GM19240 (cell line): ENCODE results near the gene TUBB4B.
A peak's percentile ranks its signal among the peaks of the same experiment; 100 is the strongest.

Experiments
- DNase-seq: peaks from one replicate; pipeline ENCODE4 v3.0.0; 2011; ENCODE audit warnings: low spot score; ENCODE audit not compliant: insufficient read length

The TUBB4B gene

DNA sequence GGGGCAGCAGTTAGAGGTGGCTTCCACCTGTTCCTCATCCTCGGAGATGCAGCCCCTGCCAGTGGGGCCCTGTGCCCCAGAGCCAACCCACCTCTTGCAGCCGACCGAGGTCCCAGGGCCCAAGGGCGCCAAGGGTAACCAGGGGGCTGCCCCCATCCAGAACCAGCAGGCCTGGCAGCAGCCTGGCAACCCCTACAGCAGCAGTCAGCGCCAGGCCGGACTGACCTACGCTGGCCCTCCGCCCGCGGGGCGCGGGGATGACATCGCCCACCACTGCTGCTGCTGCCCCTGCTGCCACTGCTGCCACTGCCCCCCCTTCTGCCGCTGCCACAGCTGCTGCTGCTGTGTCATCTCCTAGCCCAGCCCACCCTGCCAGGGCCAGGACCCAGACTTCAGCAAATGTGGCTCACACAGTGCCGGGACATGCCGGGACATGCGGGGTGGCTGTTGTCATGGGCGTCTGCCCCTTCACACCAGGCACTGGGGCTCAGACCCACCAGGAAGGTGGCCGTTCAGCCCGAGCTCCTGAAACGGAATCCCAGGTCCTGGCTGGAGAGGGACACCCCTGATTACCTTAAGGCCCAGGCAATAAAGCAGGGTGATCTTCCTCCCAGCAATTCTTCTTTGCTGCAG, 15.3 kb upstream of the TUBB4B start:
- DNase-seq, result no peak

DNA sequence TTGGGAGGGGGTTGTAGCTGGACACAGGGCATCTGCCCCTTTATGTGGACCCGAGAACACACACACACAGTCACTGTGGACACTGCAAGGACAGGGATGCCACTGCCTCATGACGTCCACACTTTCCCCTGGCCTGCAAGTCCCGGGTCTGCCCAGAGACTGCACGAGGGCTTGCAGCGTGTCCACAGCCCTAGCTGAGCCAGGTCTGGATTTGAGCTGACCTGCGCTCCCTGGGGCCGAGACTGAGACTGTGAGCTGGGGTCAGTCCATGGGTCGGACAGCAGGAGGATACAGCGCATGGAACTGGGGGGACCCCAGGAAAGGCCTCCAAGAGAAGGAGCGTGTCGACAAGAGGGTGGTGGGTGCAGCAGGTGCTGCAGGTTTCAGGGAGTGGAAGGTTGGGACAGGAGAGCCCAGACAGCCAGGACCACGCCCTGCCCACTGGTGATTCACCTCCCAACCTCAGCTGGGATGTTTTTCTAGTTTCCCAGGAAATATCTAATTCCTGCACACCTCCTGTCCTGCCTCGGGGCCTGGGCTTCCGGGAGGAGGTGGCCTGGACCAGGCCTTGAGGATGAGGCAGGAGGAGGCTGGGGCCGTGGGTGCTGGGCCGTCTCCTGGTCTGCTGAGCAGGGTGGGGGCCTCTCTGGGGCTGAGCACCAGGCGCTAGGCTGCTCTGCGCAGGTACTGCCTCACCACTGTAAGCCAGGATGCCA, 14.6 kb upstream of the TUBB4B start:
- DNase-seq, result no peak

DNA sequence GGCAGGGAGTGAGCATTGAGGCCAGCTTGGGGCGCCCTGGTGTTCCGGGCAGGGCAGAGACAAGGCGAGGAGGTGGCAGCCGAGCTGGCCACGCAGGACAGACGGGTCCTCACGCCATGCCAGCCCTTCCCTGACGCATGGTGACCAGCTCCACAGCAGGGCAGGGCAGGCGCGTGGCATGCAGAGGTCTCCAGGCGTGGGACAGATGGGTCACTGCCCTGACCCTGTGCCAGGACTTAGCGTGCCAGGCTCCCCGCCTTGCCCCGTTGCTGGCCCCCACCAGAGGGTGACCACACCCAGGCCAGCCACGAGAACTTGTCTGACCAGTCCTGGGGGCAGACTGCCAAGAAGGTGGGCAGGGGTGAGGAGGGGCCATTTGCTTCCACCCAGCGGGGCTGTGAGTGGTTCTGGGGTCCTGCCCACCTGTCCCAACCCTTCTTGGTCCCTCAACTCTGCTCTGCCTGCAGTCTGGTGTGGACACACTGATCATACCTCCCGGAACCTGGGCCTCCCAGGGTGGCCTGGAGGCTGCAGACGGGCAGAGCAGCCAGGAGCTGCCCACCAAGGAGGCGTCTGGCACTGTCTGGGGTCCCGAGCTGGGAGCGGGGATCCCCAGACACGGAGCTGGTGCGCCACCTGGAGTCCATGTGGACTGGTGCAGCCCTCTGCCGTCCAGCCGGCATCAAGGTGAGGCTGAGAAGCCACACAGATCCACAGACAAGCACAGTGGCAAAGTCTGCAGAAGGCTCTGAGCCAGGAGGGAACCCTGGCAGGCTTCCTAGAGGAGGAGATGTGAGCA, 13.8 kb upstream of the TUBB4B start, which contains the start of gene RNF224:
TSS of gene RNF224 (plus strand) at position 449 of the 799 bp plus-strand sequence. CDS start 834 bp downstream, outside the sequence.
- DNase-seq, result peak; percentile 86

DNA sequence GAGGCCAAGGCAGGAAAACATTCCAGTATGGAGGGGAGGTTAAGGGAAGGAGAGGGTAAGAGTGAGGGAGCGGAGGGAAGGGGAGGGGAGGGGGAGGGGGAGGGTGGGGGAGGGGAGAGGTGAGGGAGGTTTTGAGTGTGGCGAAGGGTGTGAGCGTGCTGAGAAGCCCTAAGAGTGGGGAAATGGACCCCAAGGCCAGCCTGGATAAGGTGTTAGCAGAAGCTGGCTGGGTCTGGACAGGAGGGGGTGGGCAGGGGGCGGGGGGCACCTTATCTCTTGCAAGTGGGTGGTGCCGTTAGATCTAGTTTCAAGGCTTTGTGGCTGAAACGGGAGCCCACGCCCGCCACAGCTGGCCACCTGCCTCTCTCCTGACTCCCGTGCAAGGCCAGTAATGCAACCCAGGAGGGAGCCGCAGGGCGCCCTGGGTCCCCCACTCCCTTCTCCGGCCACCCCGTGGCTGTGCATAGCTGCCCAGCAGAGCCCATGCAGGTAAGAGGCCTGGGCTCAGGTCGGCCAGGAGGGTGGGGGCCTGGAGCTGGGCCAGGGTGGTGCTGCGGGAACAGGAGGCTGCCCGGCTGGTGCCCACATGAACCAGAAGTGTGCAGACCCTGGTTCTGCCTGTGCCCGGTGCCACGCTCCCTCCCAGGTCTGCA, 13.1 kb upstream of the TUBB4B start:
- DNase-seq, result no peak

DNA sequence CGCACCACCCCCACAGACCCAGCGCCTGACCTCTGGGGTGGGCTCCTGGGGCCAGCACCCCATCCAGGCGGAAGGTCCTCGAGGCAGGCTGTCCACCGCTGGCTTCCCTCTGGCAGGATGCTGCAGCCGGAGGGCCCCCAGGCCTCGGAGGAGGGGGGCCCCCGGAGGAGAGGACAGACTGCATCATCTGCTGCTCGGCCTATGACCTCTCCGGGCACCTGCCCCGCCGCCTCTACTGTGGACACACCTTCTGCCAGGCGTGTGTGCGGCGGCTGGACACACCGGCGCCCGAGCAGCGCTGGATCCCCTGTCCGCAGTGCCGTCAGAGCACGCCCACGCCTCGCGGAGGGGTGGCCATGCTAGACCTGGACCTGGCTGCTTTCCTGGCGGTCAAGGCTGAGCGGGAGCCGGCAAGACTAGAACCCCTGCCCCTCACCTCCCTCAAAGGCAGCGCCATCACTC, 12.6 kb upstream of the TUBB4B start:
- no peak for DNase-seq

DNA sequence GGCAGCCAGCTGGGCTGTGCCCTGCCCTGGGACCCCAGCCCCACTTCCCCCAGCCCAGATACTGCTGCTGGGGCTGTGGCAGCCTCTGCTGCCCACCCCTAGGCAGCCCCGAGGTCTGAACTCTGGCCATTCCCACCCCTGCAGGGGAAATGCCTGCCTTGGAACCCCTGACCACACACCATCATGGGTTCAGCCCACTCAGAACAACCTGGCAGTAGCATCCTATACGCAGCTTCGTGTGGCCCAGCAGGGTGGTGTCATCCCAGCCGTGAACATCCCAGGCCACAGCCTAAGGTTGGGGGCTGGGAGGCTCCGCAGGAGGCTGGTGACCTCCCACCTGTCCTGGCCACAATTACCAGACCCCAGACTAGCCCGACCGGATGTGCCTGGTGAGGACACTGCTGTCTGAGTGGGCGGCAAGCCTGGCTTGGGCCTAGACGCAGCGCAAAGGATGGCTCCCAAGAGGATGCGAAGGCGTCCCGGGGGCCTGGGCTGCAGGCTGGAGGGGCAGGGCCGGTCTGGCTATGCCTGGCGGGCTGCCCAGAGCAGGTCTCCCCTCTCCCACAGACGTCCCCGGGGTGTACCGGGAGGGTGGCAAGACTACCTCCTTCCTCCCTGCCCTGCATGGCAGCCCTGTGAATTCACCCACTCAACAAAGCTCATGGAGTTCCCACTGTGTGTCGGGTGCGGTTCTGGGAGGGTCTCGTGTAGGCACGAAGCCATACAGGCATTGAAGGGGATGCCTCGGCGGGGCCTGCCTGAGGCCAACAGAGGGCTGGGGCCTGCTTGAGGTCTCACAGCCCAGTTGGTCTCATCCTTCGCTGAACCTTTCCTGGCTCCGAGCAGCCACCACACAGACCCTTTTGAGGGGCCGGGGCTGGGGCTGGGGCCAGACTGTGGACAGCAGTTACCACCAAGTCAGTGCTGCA, 11.9 kb upstream of the TUBB4B start:
- no peak for DNase-seq

DNA sequence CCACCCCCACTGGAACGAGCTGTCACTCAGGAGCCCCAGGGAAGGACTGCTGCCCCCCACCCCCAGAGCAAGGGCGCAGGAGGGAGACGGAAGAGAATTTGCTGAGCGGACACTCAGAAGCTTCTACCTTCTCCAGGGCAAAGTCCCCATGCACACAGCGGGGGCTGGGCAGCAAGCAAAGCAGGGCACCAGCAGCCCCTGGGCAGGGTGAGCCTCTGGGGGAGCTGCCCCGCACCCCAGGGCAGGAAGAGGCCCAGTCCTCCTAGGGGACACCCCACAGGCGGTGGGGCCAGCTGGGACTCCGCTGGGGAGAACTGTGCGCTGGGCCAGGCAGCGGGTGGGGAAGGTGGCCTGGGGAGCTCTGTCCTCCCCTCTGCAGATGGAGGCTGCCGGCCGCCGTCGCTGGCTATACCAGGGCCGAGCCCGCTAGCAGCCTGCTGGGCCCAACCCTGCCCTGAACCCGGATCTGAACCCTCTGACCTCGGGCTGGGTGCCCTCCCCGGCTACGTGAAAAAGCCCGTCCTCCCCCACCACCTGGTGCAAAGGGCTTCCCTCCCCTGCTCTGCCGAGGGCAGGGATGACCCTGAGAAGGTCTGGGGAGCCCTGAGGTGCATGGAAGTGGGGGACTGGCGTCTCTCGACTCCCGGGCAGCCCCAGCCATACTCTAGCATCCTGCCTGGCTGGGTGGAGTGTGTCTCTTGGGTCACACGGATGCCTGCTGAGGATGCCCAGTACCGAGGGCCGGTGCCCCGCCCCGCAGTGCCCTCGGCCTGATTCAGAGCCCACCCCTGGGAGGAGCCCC, 11.0 kb upstream of the TUBB4B start:
- no peak for DNase-seq

DNA sequence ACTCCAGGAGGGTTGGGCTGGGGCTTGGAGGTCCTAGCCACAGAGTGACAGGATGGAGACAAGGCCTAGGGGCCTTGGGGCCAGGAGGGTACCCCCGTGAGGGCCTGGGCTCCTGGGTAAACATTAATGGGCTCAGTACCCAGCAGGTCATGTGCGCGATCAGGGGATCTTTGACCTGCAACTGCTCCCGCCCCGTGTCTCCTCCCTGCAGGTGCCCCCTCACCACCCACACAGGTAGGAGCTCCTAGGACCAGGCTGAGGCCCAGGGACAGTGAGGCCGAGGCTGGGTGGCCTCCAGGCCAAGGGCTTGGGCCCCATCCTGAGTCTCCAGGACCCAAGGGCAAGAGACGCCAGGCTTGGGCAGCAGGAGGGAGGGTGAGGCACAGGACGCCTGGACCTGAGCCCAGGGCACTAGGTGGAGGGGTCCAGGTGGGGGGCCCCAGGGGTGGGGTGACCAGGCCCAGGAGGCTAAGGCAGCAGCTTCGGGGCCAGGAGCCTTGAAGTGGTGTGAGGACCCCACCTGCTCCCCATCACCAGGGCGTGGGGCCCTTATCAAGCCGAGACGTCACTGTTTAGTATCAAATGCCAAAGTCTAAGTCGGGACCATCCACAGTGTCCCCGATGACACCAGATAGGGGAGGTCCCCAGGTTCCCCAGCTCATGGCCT, 10.2 kb upstream of the TUBB4B start, which contains the start of gene SLC34A3:
TSS of gene SLC34A3 (plus strand) at position 197 of the 667 bp plus-strand sequence. CDS start 802 bp downstream, outside the sequence.
- DNase-seq, result no peak

DNA sequence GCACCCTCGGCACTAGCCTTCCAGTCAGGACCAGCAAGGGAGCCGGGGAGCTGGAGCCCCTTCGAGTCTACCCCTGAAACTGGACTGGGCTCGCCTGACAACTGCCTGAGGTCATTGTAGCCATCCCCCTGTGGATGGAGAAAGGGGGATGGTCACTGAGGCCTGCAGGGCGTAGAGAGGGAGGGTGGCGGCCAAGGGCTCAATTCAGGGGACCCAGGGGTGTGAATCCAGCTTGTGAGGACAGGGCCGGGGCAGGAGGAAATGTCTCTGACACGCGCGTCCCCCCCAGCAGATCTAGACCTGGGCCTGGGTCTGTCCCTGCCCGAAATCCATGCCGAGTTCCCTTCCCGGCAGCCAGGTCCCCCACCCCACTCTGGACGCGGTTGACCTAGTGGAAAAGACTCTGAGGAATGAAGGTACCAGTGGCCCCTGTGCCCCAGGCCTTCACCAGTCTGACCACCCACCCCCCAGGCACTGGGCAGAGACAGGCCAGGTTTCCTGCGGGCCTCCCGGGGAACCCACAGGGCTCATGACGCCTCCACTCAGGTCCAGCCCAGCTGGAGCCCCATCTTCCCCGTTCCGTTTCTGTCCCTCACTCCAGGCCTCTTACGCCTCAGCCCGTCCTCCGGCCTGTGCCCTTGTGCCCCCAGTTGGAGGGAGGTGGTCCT, 9.6 kb upstream of the TUBB4B start:
- DNase-seq, result no peak

DNA sequence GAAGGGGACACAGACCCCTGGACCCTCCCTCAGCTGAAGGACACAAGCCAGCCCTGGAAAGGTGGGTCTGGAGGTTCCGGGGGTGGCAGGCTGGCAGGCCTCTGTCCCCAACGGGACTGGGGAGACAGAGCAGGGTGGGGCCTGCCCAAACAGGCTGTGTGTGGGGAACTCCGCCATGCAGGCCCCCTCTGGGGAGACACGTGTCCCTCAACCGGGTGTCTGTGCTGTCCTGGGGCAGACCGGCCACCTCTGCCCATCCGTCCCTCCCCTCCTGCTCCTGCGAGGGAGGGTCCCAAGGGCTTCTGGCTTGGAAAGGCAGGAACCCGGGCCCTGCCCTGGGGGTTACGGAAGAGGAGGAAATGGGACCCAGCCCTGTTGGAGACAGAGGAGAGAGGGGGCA, 9.0 kb upstream of the TUBB4B start:
- DNase-seq, result no peak

DNA sequence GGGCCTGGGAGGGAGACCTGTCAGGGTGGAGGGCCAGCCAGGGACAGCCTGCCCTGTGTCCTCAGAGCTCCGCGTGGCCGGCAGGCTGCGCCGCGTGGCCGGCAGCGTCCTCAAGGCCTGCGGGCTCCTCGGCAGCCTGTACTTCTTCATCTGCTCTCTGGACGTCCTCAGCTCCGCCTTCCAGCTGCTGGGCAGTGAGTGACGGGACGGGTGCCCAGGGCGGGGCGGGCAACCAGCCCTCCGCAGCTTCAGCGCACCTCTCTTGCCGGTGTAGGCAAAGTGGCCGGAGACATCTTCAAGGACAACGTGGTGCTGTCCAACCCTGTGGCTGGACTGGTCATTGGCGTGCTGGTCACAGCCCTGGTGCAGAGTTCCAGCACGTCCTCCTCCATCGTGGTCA, 8.6 kb upstream of the TUBB4B start:
- DNase-seq, result no peak

DNA sequence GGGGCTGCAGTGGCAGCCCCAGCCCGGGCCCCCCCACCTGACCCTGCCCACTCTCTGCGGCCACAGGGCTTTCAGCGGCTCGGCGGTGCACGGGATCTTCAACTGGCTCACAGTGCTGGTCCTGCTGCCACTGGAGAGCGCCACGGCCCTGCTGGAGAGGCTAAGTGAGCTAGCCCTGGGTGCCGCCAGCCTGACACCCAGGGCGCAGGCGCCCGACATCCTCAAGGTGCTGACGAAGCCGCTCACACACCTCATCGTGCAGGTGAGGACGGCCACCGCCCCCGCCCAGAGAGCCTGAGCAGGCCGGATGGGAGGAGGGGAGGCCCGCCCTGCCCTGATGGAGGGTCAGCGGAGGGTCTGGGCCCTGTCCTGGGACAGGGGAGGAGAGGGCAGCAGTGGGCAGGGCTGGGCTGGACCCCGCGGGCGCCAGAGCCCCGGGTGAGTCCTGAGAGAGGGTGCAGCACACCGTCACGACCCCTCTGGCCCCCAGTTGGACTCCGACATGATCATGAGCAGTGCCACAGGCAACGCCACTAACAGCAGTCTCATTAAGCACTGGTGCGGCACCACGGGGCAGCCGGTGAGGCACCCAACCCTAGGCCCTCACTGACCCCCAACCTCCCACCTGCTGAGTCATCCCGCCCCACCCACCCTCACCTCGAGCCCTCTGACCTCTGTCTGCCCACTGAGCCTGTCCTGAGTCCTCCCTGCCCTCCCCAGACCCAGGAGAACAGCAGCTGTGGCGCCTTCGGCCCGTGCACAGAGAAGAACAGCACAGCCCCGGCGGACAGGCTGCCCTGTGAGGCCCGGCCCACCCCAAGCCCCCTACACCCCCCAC, 7.7 kb upstream of the TUBB4B start:
- no peak for DNase-seq

DNA sequence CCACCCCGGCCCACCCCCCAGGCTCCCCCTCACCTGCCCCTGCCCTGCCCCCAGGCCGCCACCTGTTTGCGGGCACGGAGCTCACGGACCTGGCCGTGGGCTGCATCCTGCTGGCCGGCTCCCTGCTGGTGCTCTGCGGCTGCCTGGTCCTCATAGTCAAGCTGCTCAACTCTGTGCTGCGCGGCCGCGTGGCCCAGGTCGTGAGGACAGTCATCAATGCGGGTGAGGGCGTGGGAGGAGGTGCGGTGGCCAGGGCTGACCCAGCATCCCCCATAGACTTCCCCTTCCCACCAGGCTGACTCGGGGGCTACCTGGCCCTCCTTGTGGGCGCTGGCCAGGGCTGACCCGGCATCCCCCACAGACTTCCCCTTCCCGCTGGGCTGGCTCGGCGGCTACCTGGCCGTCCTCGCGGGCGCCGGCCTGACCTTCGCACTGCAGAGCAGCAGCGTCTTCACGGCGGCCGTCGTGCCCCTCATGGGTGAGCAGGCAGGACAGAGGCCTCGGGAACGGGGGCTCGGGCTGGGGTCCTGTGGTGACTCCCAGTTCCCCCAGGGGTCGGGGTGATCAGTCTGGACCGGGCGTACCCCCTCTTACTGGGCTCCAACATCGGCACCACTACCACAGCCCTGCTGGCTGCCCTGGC, 6.9 kb upstream of the TUBB4B start:
- no peak for DNase-seq

DNA sequence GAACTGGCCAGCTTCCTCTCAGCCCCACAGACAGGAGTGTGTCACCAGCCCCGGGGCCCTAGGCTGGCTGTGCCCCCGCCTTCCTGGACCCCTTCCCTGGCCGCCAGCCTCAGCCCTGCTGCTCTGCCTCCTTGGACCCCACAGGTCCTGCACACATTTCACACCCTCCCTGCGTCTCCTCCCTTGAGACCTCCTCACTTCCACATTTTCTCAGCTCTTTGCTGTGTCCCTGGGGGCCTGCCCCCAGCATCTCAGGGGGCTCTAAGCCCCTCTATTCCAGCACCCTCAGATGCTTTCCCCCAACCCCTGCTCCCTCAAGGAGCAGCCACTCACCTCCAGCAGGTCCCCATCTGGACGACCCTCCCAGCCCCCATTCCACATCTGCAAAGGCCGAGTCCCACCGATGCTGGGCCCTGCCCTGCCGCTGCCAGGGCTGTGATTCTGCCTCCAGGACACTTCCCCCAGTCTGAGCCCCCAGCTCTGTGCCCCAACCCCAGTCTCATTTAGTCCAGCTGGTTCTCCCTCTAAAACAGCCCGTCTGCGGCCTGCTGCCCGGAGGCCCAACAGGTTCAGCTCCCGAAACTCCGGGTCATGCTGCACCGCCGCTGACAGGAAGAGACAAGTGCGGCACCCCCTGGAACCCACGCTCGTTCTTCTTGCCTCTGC, 6.2 kb upstream of the TUBB4B start:
- no peak for DNase-seq

DNA sequence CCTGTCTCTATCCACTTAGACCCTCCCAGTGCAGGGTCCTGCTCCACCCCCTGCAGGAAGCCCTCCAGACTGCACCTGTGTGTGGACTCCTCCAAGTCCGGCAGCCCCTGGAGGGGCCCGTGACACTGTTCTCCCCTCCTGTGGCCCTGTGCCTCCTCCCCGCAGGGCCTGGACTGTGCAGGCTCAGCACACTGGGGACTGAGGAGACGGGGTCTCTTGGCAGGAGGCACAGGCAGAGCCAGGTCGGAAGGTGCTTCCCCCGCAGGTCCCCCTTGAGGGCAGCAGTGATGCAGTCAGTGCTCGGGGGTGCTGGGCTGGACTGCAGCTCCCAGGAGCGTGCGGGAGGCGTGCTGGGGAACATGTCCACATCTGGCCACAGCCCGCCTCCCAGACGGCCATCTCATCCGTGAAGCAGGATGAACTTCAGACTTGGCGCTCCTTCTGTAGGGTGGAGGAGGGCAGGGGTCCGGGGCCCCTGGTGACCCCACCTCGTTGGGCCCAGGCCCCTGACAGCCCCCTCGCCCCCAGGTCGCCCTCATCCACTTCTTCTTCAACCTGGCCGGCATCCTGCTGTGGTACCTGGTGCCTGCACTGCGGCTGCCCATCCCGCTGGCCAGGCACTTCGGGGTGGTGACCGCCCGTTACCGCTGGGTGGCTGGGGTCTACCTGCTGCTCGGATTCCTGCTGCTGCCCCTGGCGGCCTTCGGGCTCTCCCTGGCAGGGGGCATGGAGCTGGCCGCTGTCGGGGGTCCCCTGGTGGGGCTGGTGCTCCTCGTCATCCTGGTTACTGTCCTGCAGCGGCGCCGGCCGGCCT, 5.5 kb upstream of the TUBB4B start:
- no peak for DNase-seq
